ENCODE measurements around the gene LDLRAD2. TPM values are rescaled to one million over a fixed set of nuclear protein-coding genes. Genes with fewer than 3 reads are reported as not detected.
"Not testable (repeated sequence)": the region's sequence is repeated elsewhere in the genome, so short reads cannot be mapped to it uniquely, and the experiment has no call there.

Gene LDLRAD2
- total RNA-seq, 1 donor from 2014 or later: not detected

GRCh38 chr1:21782868-21783678, 29.0 kb upstream of the LDLRAD2 start, which contains the start of gene USP48:
Gene USP48 (minus strand): TSS chr1:21783149. CDS start chr1:21782957, 192 bp downstream.
- peak; percentile 90 for ATAC-seq
- DNase-seq (ENCODE audit: low spot score): peak; percentile 98

- DNase-seq (ENCODE audit: low spot score) (no peak), ATAC-seq (no peak)
Observed at GRCh38 chr1:21783679-21784603, 28.1 kb upstream of the LDLRAD2 start.

GRCh38 chr1:21785764-21786163, 26.3 kb upstream of the LDLRAD2 start:
- ATAC-seq; DNase-seq (ENCODE audit: low spot score): not testable (repeated sequence)

- DNase-seq (ENCODE audit: low spot score) (no peak), ATAC-seq (no peak)
Observed at GRCh38 chr1:21786640-21787039, 25.4 kb upstream of the LDLRAD2 start.

- DNase-seq (ENCODE audit: low spot score) (no peak), ATAC-seq (no peak)
Observed at GRCh38 chr1:21793104-21793503, 19.0 kb upstream of the LDLRAD2 start.

- DNase-seq (ENCODE audit: low spot score) (no peak), ATAC-seq (no peak)
Observed at GRCh38 chr1:21794656-21795055, 17.4 kb upstream of the LDLRAD2 start.

- DNase-seq (ENCODE audit: low spot score): no peak
- ATAC-seq: no peak
Observed at GRCh38 chr1:21795075-21795474, 17.0 kb upstream of the LDLRAD2 start.

- no peak for ATAC-seq
Observed at GRCh38 chr1:21799730-21800129, 12.3 kb upstream of the LDLRAD2 start.

GRCh38 chr1:21801100-21801499, 11.0 kb upstream of the LDLRAD2 start:
- DNase-seq (ENCODE audit: low spot score) (no peak), ATAC-seq (no peak)

More at GRCh38 chr1:21799730-21800129, 12.3 kb upstream of the LDLRAD2 start:
- no peak for DNase-seq (ENCODE audit: low spot score)

- no peak for ATAC-seq
Observed at GRCh38 chr1:21804536-21804935, 7.5 kb upstream of the LDLRAD2 start.

GRCh38 chr1:21813542-21813941, 1.5 kb downstream of the LDLRAD2 start:
- ATAC-seq (no peak), DNase-seq (ENCODE audit: low spot score) (no peak)

More at GRCh38 chr1:21804536-21804935, 7.5 kb upstream of the LDLRAD2 start:
- DNase-seq (ENCODE audit: low spot score): no peak

- no peak for DNase-seq (ENCODE audit: low spot score)
- no peak for ATAC-seq
Observed at GRCh38 chr1:21814241-21814918, 2.3 kb downstream of the LDLRAD2 start.

- no peak for DNase-seq (ENCODE audit: low spot score)
- ATAC-seq: no peak
Observed at GRCh38 chr1:21814981-21815582, 3.0 kb downstream of the LDLRAD2 start.

GRCh38 chr1:21815724-21816321, 3.8 kb downstream of the LDLRAD2 start:
- DNase-seq (ENCODE audit: low spot score): no peak
- no peak for ATAC-seq

GRCh38 chr1:21816602-21817302, 4.7 kb downstream of the LDLRAD2 start:
- DNase-seq (ENCODE audit: low spot score): no peak
- no peak for ATAC-seq

- ATAC-seq (peak; percentile 51), DNase-seq (ENCODE audit: low spot score) (no peak)
Observed at GRCh38 chr1:21818656-21819055, 6.6 kb downstream of the LDLRAD2 start.

- ATAC-seq: no peak
- DNase-seq (ENCODE audit: low spot score): no peak
Observed at GRCh38 chr1:21820597-21821232, 8.7 kb downstream of the LDLRAD2 start.

- ATAC-seq: no peak
- no peak for DNase-seq (ENCODE audit: low spot score)
Observed at GRCh38 chr1:21821385-21822019, 9.4 kb downstream of the LDLRAD2 start.

- peak; percentile 19 for ATAC-seq
- no peak for DNase-seq (ENCODE audit: low spot score)
Observed at GRCh38 chr1:21822349-21822748, 10.3 kb downstream of the LDLRAD2 start.

Measured in left lobe of liver (tissue), 2 donors.